RKO (cell line): Measurements from ENCODE around the gene ADGRV1.

Experiments used
- DNase-seq: peaks from one replicate; pipeline ENCODE4 v3.0.0-alpha.2; 2016; ENCODE audit warnings: low spot score

The ADGRV1 gene

DNA sequence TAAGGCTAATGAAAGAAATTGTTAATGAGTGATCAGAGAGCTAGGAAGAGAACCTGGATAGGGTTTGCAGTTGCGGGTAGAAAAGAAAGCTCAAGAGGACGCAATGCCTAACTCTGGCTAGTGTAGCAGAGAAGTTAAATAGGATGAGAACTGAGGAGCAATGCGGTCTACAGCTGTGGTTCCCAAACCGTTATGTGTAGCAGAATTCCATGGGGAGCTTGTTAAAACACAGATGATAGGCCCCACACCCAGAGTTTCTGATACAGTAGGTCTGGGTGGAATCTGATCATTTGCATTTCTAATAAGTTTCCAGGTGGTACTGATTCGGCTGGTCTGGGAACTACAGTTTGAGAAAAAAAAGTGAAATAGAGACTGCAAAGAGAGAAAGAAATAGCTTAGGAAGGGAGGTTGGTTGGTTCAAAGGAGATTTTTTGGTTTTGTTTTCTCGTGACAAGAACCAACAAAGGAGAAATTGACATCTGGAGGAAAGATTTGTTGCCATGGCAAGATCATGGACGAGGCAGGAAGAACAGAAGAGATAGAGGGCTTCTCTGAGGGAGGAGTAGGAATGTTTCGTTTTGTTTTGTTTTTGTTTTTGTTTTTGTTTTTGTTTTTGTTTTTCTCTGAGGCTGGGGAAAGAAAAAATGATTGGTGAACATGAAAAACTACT lies 548.4 kb downstream of the ADGRV1 start:
- no peak for DNase-seq

GRCh38 chr5:91109634-91110033 lies 551.0 kb downstream of the ADGRV1 start:
- DNase-seq, result no peak

DNA sequence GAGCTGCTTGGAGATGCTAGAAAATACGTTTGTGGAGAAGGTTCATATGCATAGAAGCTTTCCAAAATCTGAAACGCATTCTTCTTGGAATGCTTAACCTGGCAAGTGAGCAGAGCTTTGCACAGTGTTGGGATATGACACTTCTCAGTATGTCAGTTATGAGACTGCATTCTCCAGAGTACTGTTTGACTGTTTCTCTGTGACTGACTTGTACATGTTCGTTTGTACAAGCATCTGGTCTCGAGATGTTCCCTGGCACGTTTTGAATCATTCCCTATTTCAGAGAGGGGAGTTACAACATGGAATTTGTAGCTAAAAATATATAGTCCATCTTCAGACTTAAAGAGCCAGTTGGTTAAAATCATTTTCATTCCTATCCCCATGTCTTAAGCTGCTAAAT lies 552.1 kb downstream of the ADGRV1 start:
- DNase-seq, result no peak

- no peak for DNase-seq
These were observed 553.1 kb downstream of the ADGRV1 start for GRCh38 chr5:91111473-91112238.

- no peak for DNase-seq
These were observed 556.1 kb downstream of the ADGRV1 start for GRCh38 chr5:91114658-91115057.

- DNase-seq, result no peak
These were observed 559.8 kb downstream of the ADGRV1 start for GRCh38 chr5:91118354-91118753.

GRCh38 chr5:91118796-91119195 lies 560.2 kb downstream of the ADGRV1 start:
- no peak for DNase-seq

DNA sequence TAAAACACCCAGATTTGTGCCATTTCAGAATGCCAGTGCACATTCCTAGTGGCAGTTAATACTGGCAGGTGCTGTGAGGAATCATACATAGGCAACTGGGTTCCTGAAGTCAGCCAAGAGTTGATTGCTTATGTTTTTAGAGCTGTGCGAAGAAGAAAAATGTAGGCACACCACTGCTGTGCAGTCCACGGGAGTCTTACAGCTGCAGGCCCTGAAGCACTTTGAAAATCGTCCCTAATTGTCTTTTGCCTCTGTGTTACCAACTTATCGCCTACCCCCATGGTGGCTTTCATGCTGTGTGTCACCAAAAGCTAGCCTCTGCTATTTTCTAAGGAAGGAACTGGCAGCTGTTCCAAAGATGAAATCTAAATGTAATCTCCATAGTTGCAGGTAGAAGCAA lies 560.6 kb downstream of the ADGRV1 start:
- no peak for DNase-seq

GRCh38 chr5:91119981-91120850 lies 561.6 kb downstream of the ADGRV1 start:
- no peak for DNase-seq

DNA sequence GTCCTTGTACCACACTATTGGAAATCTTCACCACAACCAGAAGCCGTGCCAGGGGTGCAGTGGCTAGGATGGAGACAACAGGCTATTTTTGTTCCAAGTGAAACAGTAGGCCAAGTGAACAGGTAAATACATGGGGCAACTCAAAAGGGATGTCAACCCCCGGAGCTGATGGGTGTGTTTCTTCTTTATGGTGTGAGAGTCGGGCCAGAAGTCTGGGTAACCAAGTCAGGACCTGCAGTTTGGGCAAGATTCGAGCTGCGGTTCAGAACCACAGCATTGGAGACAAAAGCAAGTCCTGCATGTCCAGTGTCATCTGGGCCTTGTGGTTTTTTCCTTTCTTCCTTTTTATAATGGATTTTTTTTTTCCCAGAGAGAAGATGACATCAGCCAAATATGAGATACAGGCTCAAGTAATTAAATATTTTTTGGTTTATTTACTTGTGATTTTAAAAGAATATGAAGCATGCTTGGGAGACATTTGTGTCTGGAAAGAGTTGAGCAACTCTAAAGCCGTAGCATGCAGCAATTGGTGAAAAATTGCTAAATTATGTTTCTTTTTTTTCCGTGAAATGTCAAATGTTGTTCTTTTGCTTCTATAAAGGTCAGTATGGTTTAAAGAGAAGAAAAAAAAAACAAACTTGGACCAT lies 562.9 kb downstream of the ADGRV1 start:
- no peak for DNase-seq

- no peak for DNase-seq
These were observed 564.1 kb downstream of the ADGRV1 start for GRCh38 chr5:91122651-91123050.

DNA sequence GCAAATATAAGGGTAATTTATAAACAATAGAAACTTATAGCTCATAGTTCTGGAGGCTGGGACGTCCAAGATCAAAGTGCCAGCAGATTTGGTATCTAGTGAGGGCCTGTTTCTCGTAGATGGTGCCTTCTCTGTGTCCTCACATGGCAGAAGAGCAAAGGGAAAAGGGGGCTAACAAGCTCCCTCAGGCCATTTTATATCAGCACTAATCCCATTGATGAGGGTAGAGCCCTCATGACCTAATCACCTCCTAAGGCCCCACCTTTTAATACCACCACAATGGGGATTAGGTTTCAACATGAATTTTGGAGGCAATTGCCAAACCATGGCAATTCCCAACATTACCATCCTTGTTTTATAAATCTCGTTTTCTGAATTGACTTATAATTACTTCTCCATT lies 564.7 kb downstream of the ADGRV1 start:
- no peak for DNase-seq

GRCh38 chr5:91123901-91124300 lies 565.3 kb downstream of the ADGRV1 start:
- DNase-seq, result no peak

DNA sequence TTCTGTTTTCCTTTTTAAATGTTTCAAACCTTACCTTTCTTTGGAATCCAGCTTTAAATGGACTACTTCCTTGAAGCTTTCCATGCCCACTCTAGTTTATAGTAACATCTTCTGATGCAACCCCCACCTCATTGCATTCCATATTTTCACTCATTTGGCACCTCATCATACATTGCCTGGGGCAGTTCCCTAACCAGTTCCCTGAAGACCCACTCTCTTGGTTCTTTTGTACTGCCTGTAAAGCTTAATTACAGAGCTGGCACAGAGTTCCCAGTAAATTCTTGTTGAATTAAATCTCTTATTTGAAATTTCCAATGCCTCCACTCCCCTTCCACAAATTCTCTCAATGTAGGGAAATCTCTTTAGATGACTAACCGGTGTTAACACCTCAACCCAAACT lies 567.3 kb downstream of the ADGRV1 start:
- no peak for DNase-seq

DNA sequence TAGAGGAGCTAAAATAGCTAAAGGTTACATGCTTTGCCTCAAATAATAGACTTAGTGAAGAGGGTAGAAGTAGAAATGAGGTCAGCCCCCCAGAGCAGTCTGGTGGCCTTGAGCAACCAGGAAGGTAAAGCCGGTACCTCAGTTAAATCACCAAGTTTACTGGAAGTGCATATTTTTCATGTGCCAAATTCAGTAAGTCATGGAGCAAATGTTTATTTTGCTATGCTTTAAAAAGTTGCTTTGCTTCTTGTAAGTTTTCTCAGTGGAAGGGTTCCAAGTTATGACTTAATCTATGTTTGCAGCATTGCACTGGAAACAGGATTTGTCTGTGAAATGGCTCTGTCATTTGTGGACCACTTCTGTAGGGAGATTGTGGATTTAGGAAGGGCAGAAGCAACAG lies 567.9 kb downstream of the ADGRV1 start:
- DNase-seq, result no peak

DNA sequence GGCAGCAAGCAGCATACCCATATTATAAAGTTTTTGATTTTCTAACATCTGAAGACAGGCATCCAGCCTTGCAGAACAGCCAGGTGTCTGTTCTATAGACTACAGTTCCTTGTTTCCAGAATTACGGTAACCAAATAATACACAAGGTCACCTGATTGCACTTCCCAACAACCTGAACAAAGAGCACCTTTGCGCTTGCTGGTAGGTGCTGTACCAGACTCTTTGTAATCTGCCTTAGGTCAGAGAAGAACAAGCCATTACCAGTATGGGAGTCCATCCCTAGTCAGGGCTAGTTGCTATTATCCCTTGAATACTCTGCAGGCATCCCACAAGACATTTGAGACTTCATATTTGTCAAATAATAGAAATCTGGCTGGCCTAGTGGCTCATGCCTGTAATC lies 568.3 kb downstream of the ADGRV1 start:
- DNase-seq, result no peak

DNA sequence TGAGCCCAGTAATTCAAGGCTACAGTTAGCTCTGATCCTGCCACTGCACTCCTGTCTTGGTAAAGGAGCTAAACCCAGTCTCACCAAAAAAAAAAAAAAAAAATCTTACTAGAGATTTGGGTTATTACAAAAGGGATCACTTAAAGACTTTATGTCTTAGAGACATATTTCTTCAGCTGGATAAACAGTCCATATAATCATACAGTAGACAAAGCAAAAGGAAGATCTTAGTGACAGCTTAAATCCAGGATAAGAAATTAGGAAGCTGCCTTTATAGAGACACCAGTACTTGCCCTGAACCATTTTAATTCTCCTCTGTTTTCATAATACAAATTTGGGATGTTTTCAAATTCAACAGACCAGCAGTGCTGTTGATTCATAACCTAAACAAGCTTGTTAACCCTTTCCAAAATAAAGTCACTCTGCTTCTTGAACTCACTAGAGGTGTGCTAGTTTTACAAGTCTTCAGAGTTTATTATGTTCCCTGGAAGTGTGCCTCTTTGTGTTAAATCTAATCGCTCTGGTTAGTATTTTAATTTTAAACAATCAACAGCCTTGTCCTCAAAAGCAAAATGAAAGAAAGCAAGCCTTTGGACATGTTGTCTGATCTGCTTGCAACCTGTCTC lies 569.0 kb downstream of the ADGRV1 start:
- DNase-seq, result no peak

GRCh38 chr5:91128604-91129003 lies 570.0 kb downstream of the ADGRV1 start:
- no peak for DNase-seq

DNA sequence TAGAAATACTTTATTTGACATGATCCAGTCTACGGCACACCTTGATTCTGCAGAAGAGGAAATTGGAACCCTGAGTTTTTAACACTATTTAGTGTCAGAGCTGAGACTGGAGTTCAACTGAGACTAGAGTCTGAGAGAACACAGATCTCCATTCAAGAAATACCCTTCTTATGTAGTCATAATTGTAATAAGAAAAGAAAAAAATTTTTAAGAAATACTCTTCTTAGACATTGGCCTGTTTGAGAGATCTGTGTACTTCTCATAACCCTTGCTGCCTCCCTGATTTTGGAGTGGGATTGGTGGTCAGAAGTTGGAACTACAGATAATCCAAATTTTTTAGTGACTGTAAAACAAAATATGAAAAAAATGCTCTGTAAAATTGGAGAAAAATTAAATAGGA lies 571.2 kb downstream of the ADGRV1 start:
- DNase-seq, result no peak

DNA sequence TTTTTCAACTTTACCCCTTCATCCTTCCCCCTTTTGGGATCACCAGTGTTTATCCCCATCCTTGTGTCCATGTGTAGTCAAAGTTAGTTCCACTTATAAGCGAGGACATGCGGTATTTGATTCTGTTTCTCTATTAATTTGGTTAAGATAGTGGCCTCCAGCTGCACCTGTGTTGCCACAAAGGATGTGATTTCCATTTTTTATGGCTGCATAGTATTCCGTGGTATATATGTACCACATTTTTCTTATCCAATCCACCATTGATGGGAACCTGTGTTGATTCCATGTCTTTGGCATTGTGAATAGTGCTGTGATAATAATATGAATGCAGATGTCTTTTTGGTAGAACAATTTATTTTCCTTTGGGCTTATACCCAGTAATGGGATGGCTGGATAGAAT lies 572.2 kb downstream of the ADGRV1 start:
- DNase-seq, result no peak

DNA sequence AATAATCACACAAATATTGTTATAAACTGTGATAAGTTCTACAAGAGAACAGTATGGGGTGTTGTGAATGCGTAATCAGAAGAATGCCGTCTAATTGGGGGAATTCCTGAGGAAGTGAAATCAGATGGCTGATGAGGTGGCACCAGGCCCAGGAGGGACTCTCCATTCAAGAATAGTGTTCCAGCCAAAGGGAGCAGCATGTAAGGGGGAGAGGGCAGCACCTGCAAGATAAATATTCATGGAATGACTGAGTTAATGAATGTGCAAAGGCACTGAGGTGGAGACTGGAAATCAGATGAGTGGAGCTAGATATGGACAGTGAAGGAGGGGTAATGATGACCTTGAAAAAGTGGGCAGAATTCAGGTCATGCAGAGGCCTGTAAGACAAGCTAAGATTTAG lies 574.0 kb downstream of the ADGRV1 start:
- no peak for DNase-seq

GRCh38 chr5:91133183-91133582 lies 574.6 kb downstream of the ADGRV1 start:
- DNase-seq, result no peak
